ENCODE data around the gene TRPT1.

GRCh38 chr11:64209563-64209843, 16.5 kb downstream of the TRPT1 start:
- TF ChIP-seq ARNTL (CRISPR knock-in tag; IDR thresholded peaks at IDR 0.05; ENCODE audit: borderline replicate concordance, low read depth) = no peak
- TF ChIP-seq ZFP3 (CRISPR knock-in tag; IDR thresholded peaks at IDR 0.05) = no peak
- TF ChIP-seq, protein P1, sequence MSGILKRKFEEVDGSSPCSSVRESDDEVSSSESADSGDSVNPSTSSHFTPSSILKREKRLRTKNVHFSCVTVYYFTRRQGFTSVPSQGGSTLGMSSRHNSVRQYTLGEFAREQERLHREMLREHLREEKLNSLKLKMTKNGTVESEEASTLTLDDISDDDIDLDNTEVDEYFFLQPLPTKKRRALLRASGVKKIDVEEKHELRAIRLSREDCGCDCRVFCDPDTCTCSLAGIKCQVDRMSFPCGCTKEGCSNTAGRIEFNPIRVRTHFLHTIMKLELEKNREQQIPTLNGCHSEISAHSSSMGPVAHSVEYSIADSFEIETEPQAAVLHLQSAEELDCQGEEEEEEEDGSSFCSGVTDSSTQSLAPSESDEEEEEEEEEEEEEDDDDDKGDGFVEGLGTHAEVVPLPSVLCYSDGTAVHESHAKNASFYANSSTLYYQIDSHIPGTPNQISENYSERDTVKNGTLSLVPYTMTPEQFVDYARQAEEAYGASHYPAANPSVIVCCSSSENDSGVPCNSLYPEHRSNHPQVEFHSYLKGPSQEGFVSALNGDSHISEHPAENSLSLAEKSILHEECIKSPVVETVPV (CRISPR knock-in tag; IDR thresholded peaks at IDR 0.05) = no peak
- TF ChIP-seq SNAI2 (CRISPR knock-in tag; IDR thresholded peaks at IDR 0.05) = no peak
- no peak for TF ChIP-seq ISL1 (CRISPR knock-in tag; IDR thresholded peaks at IDR 0.05)
- TF ChIP-seq PATZ1 (CRISPR knock-in tag; IDR thresholded peaks at IDR 0.05; ENCODE audit: borderline replicate concordance) = no peak
- TF ChIP-seq RARB (CRISPR knock-in tag; IDR thresholded peaks at IDR 0.05) = no peak
- no peak for TF ChIP-seq ZFP30 (CRISPR knock-in tag; IDR thresholded peaks at IDR 0.05)
- TF ChIP-seq PPARA (CRISPR knock-in tag; IDR thresholded peaks at IDR 0.05; ENCODE audit: borderline replicate concordance) = no peak
- TF ChIP-seq POU6F1 (CRISPR knock-in tag; IDR thresholded peaks at IDR 0.05; ENCODE audit: borderline replicate concordance, low read depth) = no peak
- TF ChIP-seq TOX (CRISPR knock-in tag; IDR thresholded peaks at IDR 0.05; ENCODE audit: borderline replicate concordance) = no peak
- no peak for TF ChIP-seq BACH2 (CRISPR knock-in tag; IDR thresholded peaks at IDR 0.05; ENCODE audit: borderline replicate concordance)
